Measurements from ENCODE around the gene EME2.
A peak's percentile ranks its signal among the peaks of the same experiment; 100 is the strongest.

Gene EME2

GRCh38 chr16:1772908-1773702 is 495 bp downstream of the EME2 start, which contains the start of gene MRPS34:
TSS of gene MRPS34 (minus strand) at chr16:1773134. CDS start at chr16:1773119, 15 bp downstream.
- peaks cover 77% of the 10 kb centered on the region for H3K36me3 ChIP-seq (ENCODE audit: insufficient read depth, insufficient read length, low read length)
- peak within 1 kb of the TSS; percentile 99 for H3K9ac ChIP-seq (ENCODE audit: insufficient read length, low read depth)
- H3K4me1 ChIP-seq (ENCODE audit: insufficient read depth, insufficient read length): peaks cover 18% of the 10 kb centered on the region
- no peaks in the 10 kb centered on the region for H3K9me3 ChIP-seq (ENCODE audit: insufficient read depth, low read length)
- DNase-seq (ENCODE audit: low read depth, low spot score): peak; percentile 82
- no peaks in the 10 kb centered on the region for H3K27me3 ChIP-seq (ENCODE audit: insufficient read depth, insufficient read length)
- TF ChIP-seq ZNF274 (IDR thresholded peaks at IDR 0.05; ENCODE audit: low read depth, low read length) (no peak), YY1 (IDR thresholded peaks at IDR 0.05; ENCODE audit: insufficient read depth, insufficient read length) (peak; percentile 61), SUZ12 (IDR thresholded peaks at IDR 0.05; ENCODE audit: extremely low read depth, insufficient read depth, insufficient read length) (no peak)
- H3K4me3 ChIP-seq (ENCODE audit: insufficient read length, low read depth): peak within 1 kb of the TSS; percentile 97

GRCh38 chr16:1773703-1774447 is 1.3 kb downstream of the EME2 start:
- H3K9ac ChIP-seq (ENCODE audit: insufficient read length, low read depth): peak overlapping the region; percentile 99
- peaks cover 77% of the 10 kb centered on the region for H3K36me3 ChIP-seq (ENCODE audit: insufficient read depth, insufficient read length, low read length)
- DNase-seq (ENCODE audit: low read depth, low spot score): no peak
- no peaks in the 10 kb centered on the region for H3K9me3 ChIP-seq (ENCODE audit: insufficient read depth, low read length)
- H3K4me3 ChIP-seq (ENCODE audit: insufficient read length, low read depth): peak overlapping the region; percentile 97
- no peak for TF ChIP-seq SUZ12 (IDR thresholded peaks at IDR 0.05; ENCODE audit: extremely low read depth, insufficient read depth, insufficient read length)
- no peak for TF ChIP-seq ZNF274 (IDR thresholded peaks at IDR 0.05; ENCODE audit: low read depth, low read length)
- no peak for TF ChIP-seq YY1 (IDR thresholded peaks at IDR 0.05; ENCODE audit: insufficient read depth, insufficient read length)
- H3K4me1 ChIP-seq (ENCODE audit: insufficient read depth, insufficient read length): peaks cover 22% of the 10 kb centered on the region
- no peaks in the 10 kb centered on the region for H3K27me3 ChIP-seq (ENCODE audit: insufficient read depth, insufficient read length)

- H3K4me1 ChIP-seq (ENCODE audit: insufficient read depth, insufficient read length): peaks cover 19% of the 10 kb centered on the region
- peak overlapping the region; percentile 99 for H3K9ac ChIP-seq (ENCODE audit: insufficient read length, low read depth)
- H3K36me3 ChIP-seq (ENCODE audit: insufficient read depth, insufficient read length, low read length): peaks cover 77% of the 10 kb centered on the region
- H3K9me3 ChIP-seq (ENCODE audit: insufficient read depth, low read length): no peaks in the 10 kb centered on the region
- H3K27me3 ChIP-seq (ENCODE audit: insufficient read depth, insufficient read length): no peaks in the 10 kb centered on the region
- H3K4me3 ChIP-seq (ENCODE audit: insufficient read length, low read depth): peak overlapping the region; percentile 97
- TF ChIP-seq SUZ12 (IDR thresholded peaks at IDR 0.05; ENCODE audit: extremely low read depth, insufficient read depth, insufficient read length) (no peak), YY1 (IDR thresholded peaks at IDR 0.05; ENCODE audit: insufficient read depth, insufficient read length) (no peak), ZNF274 (IDR thresholded peaks at IDR 0.05; ENCODE audit: low read depth, low read length) (no peak)
- no peak for DNase-seq (ENCODE audit: low read depth, low spot score)
These were observed 1.8 kb downstream of the EME2 start for GRCh38 chr16:1774448-1774780.

- peak overlapping the region; percentile 99 for H3K9ac ChIP-seq (ENCODE audit: insufficient read length, low read depth)
- no peak overlapping the region for H3K4me3 ChIP-seq (ENCODE audit: insufficient read length, low read depth)
- H3K36me3 ChIP-seq (ENCODE audit: insufficient read depth, insufficient read length, low read length): peaks cover 77% of the 10 kb centered on the region
- no peaks in the 10 kb centered on the region for H3K27me3 ChIP-seq (ENCODE audit: insufficient read depth, insufficient read length)
- TF ChIP-seq YY1 (IDR thresholded peaks at IDR 0.05; ENCODE audit: insufficient read depth, insufficient read length) (no peak), SUZ12 (IDR thresholded peaks at IDR 0.05; ENCODE audit: extremely low read depth, insufficient read depth, insufficient read length) (no peak)
- H3K4me1 ChIP-seq (ENCODE audit: insufficient read depth, insufficient read length): peaks cover 23% of the 10 kb centered on the region
- no peak for DNase-seq (ENCODE audit: low read depth, low spot score)
- no peaks in the 10 kb centered on the region for H3K9me3 ChIP-seq (ENCODE audit: insufficient read depth, low read length)
These were observed 2.6 kb downstream of the EME2 start for GRCh38 chr16:1775006-1775845.

- no peak for DNase-seq (ENCODE audit: low read depth, low spot score)
These were observed 3.4 kb downstream of the EME2 start for GRCh38 chr16:1775846-1776671.

GRCh38 chr16:1776672-1776955 is 4.0 kb downstream of the EME2 start:
- Histone ChIP-seq H3K36me3 (ENCODE audit: insufficient read depth, insufficient read length, low read length) (peaks cover 82% of the 10 kb centered on the region), H3K4me3 (ENCODE audit: insufficient read length, low read depth) (no peak overlapping the region), H3K9ac (ENCODE audit: insufficient read length, low read depth) (no peak overlapping the region), H3K27me3 (ENCODE audit: insufficient read depth, insufficient read length) (no peaks in the 10 kb centered on the region), H3K4me1 (ENCODE audit: insufficient read depth, insufficient read length) (peaks cover 30% of the 10 kb centered on the region), H3K9me3 (ENCODE audit: insufficient read depth, low read length) (no peaks in the 10 kb centered on the region)
- DNase-seq (ENCODE audit: low read depth, low spot score): no peak
- TF ChIP-seq SUZ12 (IDR thresholded peaks at IDR 0.05; ENCODE audit: extremely low read depth, insufficient read depth, insufficient read length): no peak
- TF ChIP-seq ZNF274 (IDR thresholded peaks at IDR 0.05; ENCODE audit: low read depth, low read length): no peak
- TF ChIP-seq YY1 (IDR thresholded peaks at IDR 0.05; ENCODE audit: insufficient read depth, insufficient read length): no peak

More at GRCh38 chr16:1775846-1776671, 3.4 kb downstream of the EME2 start:
- H3K4me3 ChIP-seq (ENCODE audit: insufficient read length, low read depth): no peak overlapping the region
- H3K9ac ChIP-seq (ENCODE audit: insufficient read length, low read depth): no peak overlapping the region
- H3K36me3 ChIP-seq (ENCODE audit: insufficient read depth, insufficient read length, low read length): peaks cover 82% of the 10 kb centered on the region
- no peak for TF ChIP-seq SUZ12 (IDR thresholded peaks at IDR 0.05; ENCODE audit: extremely low read depth, insufficient read depth, insufficient read length)
- no peak for TF ChIP-seq ZNF274 (IDR thresholded peaks at IDR 0.05; ENCODE audit: low read depth, low read length)
- TF ChIP-seq YY1 (IDR thresholded peaks at IDR 0.05; ENCODE audit: insufficient read depth, insufficient read length): no peak
- H3K27me3 ChIP-seq (ENCODE audit: insufficient read depth, insufficient read length): no peaks in the 10 kb centered on the region
- H3K9me3 ChIP-seq (ENCODE audit: insufficient read depth, low read length): no peaks in the 10 kb centered on the region
- peaks cover 25% of the 10 kb centered on the region for H3K4me1 ChIP-seq (ENCODE audit: insufficient read depth, insufficient read length)
